Glomerular visceral epithelial cell (primary cell): ENCODE measurements around the gene STRN4.
"Not testable (repeated sequence)": the region's sequence is repeated elsewhere in the genome, so short reads cannot be mapped to it uniquely, and the experiment has no call there.

Experiments
- DNase-seq: peaks from one replicate; pipeline ENCODE4 v3.0.0-alpha.2; 2016; ENCODE audit errors: extremely low spot score

Gene STRN4

GRCh38 chr19:46746281-46747057, at the start of gene STRN4:
STRN4 (minus strand) TSS chr19:46746450; CDS start chr19:46746430, 20 bp downstream.
- DNase-seq: peak; percentile 60

GRCh38 chr19:46791944-46792343, 45.7 kb upstream of the STRN4 start:
- DNase-seq: peak; percentile 51

- no peak for DNase-seq
Measured at GRCh38 chr19:46789371-46789770, 43.1 kb upstream of the STRN4 start.

- no peak for DNase-seq
Measured at GRCh38 chr19:46788968-46789338, 42.7 kb upstream of the STRN4 start.

GRCh38 chr19:46788262-46788967, 42.2 kb upstream of the STRN4 start, which contains the start of gene SLC1A5:
SLC1A5 (minus strand) TSS chr19:46788594; CDS start chr19:46787965, 629 bp downstream.
- DNase-seq: peak; percentile 99

- DNase-seq: peak; percentile 78
Measured at GRCh38 chr19:46787331-46788261, 41.3 kb upstream of the STRN4 start.

- DNase-seq: no peak
Measured at GRCh38 chr19:46787040-46787330, 40.7 kb upstream of the STRN4 start.

- DNase-seq: peak; percentile 77
Measured at GRCh38 chr19:46786236-46787039, 40.2 kb upstream of the STRN4 start.

- no peak for DNase-seq
Measured at GRCh38 chr19:46785980-46786235, 39.7 kb upstream of the STRN4 start.

- DNase-seq: peak; percentile 92
Measured at GRCh38 chr19:46785054-46785979, 39.1 kb upstream of the STRN4 start.

- peak; percentile 92 for DNase-seq
Measured at GRCh38 chr19:46784262-46785053, 38.2 kb upstream of the STRN4 start.

GRCh38 chr19:46783670-46784069, 37.4 kb upstream of the STRN4 start:
- no peak for DNase-seq

- DNase-seq: no peak
Measured at GRCh38 chr19:46782355-46783019, 36.2 kb upstream of the STRN4 start.

GRCh38 chr19:46777956-46778645, 31.9 kb upstream of the STRN4 start:
- DNase-seq: not testable (repeated sequence)

GRCh38 chr19:46776927-46777911, 31.0 kb upstream of the STRN4 start:
- no peak for DNase-seq

GRCh38 chr19:46775642-46776258, 29.5 kb upstream of the STRN4 start:
- DNase-seq: no peak

GRCh38 chr19:46773018-46773399, 26.8 kb upstream of the STRN4 start:
- DNase-seq: no peak
